Fibroblast of lung (primary cell): ENCODE measurements around the gene TAPBPL.

Source experiments
- EZH2 ChIP-seq: IDR thresholded peaks from 2 replicates; pipeline ENCODE4 v1.5.1; 2012; ENCODE audit warnings: low read length, control low read depth, mild to moderate bottlenecking; ENCODE audit errors: missing control alignments
- TF ChIP-seq, protein P1 (sequence below), 2 donors: IDR thresholded peaks in 1 of 2; conservative IDR thresholded peaks in 1 of 2; 1 replicate in 1 of 2; 2 replicates in 1 of 2; pipeline ENCODE4 v1.5.1; 2011 to 2012; ENCODE audit warnings: low read length in 2 of 2, control low read depth in 1 of 2, inconsistent platforms in 1 of 2, low read depth in 1 of 2, mild to moderate bottlenecking in 1 of 2

DNA sequence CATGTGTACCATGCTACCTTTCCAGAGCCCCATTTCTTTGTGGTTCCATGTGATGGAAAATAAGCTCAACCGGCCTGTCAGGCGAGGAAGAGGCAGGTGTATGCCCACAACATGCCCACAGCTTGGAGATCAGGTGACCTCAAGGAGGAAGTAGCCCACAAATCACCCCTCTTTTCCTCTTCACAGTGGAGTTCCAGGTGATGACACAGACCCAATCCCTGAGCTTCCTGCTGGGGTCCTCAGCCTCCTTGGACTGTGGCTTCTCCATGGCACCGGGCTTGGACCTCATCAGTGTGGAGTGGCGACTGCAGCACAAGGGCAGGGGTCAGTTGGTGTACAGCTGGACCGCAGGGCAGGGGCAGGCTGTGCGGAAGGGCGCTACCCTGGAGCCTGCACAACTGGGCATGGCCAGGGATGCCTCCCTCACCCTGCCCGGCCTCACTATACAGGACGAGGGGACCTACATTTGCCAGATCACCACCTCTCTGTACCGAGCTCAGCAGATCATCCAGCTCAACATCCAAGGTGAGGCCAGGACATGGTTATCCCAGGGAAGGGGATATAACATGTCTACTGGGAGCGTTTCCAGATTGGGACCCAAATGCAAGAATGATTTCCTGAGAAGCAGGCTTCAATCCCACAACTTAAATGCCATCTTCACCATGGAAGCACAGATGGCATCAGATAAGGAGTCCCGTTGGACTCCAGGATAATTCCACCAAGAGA, 5.5 kb downstream of the TAPBPL start:
- TF ChIP-seq, protein P1, sequence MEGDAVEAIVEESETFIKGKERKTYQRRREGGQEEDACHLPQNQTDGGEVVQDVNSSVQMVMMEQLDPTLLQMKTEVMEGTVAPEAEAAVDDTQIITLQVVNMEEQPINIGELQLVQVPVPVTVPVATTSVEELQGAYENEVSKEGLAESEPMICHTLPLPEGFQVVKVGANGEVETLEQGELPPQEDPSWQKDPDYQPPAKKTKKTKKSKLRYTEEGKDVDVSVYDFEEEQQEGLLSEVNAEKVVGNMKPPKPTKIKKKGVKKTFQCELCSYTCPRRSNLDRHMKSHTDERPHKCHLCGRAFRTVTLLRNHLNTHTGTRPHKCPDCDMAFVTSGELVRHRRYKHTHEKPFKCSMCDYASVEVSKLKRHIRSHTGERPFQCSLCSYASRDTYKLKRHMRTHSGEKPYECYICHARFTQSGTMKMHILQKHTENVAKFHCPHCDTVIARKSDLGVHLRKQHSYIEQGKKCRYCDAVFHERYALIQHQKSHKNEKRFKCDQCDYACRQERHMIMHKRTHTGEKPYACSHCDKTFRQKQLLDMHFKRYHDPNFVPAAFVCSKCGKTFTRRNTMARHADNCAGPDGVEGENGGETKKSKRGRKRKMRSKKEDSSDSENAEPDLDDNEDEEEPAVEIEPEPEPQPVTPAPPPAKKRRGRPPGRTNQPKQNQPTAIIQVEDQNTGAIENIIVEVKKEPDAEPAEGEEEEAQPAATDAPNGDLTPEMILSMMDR (conservative IDR thresholded peaks at IDR 0.05 in 1 of 2, IDR thresholded peaks at IDR 0.05 in 1 of 2; ENCODE audit: low read depth in 1 of 2, low read length in 2 of 2), result no peak
- no peak for TF ChIP-seq EZH2
